ENCODE data around the gene TMEM273.

TMEM273 gene

DNA sequence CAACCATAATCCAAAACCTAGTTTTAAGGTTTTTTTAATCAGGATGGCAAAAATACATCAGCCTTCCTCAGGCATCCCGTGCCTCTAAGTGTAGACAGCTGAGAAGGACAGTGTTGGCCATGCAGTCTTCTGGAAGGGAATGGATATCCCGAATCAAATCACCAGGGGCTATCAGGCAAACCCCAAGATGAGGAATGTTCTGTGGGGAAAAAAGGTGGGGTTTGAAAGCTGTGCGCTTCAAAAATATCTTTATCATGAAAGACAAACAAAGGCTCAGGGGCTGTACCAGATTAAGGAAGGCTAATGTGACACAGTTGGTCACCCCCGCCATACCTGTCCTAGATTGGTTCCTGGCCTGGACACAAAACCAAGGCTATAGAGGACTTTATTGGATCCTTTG, 5.4 kb downstream of the TMEM273 start:
- no peak overlapping the region for H3K27ac ChIP-seq
- TF ChIP-seq, protein P1, sequence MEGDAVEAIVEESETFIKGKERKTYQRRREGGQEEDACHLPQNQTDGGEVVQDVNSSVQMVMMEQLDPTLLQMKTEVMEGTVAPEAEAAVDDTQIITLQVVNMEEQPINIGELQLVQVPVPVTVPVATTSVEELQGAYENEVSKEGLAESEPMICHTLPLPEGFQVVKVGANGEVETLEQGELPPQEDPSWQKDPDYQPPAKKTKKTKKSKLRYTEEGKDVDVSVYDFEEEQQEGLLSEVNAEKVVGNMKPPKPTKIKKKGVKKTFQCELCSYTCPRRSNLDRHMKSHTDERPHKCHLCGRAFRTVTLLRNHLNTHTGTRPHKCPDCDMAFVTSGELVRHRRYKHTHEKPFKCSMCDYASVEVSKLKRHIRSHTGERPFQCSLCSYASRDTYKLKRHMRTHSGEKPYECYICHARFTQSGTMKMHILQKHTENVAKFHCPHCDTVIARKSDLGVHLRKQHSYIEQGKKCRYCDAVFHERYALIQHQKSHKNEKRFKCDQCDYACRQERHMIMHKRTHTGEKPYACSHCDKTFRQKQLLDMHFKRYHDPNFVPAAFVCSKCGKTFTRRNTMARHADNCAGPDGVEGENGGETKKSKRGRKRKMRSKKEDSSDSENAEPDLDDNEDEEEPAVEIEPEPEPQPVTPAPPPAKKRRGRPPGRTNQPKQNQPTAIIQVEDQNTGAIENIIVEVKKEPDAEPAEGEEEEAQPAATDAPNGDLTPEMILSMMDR (IDR thresholded peaks at IDR 0.05) = no peak
- no peak for TF ChIP-seq ZFX (IDR thresholded peaks at IDR 0.05; ENCODE audit: borderline replicate concordance)

DNA sequence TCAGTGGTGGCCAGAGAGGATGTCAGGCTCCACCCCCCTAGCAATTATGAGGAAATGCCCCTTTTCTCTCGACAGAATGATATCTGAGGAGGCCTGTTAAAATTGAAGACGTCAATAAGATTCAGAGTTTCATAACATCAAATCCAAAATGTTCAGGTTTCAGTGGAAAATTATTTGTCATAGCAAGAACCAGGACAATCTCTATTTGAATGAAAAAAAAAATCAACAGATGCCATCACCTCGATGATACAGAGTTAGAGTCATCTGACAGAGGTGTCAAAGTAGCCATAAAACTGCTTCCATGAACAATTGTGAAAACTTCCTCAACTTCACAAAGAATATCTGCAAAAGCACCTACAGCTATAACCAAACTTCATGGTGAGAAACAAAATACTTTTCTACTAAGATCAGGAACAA, 7.7 kb downstream of the TMEM273 start:
- no peak overlapping the region for H3K27ac ChIP-seq
- TF ChIP-seq, protein P1 (IDR thresholded peaks at IDR 0.05) = no peak
- TF ChIP-seq ZFX (IDR thresholded peaks at IDR 0.05; ENCODE audit: borderline replicate concordance) = no peak

DNA sequence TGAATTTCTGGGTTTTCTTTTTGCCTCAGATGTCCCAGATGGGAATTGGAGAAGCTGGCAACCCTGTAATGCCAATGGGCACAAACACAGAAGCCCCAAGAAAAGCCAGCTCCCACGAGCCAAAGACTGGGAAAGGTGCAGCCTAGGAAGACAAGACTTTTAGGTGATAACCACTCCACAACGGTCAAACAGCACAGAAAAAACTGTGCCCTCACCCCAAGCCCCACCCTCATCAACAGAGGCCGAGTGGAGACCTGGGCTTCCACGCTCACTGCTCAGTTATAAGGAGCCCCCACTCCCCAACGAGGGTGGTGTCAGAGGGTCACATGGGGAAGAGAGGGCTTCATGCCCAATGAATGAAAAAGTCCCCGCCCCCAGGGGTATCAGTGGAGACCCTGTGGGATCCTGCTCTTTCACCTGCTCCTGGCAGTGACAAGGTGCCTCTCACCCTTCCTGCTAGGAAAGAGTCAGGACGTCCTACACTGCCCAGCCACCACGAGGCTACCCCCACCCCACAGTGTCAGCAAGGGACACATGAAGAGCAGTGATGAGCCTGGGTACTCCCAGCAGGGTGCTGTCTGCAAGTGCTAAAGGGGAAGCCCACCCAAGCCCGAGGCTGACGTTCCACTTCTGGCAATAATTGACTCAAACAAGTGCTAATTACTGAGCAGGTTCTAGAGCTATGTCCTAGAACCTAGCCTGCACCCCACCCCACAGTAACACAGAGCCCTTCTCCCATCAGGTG, 8.3 kb downstream of the TMEM273 start:
- no peak for TF ChIP-seq ZFX (IDR thresholded peaks at IDR 0.05; ENCODE audit: borderline replicate concordance)
- TF ChIP-seq, protein P1 (IDR thresholded peaks at IDR 0.05) = no peak
- H3K27ac ChIP-seq = no peak overlapping the region

DNA sequence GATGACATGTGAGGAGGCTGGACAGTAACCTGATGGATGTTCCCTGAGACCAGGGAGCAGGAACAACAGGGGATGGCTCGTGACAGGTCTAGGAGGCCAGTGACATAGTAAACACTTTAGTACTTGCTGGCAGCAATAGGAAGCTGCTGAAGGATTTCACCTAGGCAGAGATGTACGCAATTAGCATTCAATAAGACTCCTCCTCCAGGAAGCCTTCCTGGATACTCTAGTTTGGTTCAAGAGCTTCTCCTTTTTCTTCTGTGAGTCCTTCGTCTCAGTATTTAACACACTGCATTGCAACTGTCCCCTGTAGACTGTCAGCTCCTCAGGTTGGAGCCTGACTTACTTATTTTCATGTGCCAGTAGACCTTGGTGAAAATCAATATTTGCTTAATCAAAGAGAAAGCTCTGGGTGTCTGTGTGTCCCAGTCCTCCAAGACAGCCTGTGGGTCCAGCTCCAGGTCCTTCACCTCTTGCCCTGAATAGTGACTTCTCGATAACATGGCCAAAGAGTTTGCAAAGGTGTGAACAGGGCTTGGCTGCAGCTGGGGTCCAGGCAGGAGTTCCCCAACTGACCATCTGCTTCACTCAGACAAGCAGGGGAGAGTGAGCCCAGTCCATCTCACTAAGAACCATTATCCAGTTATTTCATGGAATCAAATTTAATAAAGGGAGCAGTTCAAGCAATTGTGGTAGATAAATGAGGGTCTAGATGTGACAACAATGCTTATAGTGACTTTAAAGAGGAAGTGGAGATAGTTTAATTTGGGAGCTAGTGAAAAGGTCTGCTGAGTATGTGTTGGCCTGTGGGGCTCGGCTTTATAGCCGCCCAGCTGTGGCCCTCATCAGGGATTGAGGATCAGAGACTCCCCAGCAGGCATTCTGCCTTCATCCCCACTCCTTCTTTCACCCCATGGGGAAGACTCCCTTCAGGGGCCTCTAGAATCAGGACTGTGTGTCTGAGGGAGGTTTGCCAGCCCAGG, 9.4 kb downstream of the TMEM273 start:
- H3K27ac ChIP-seq = no peak overlapping the region
- TF ChIP-seq, protein P1 (IDR thresholded peaks at IDR 0.05) = no peak
- no peak for TF ChIP-seq ZFX (IDR thresholded peaks at IDR 0.05; ENCODE audit: borderline replicate concordance)

DNA sequence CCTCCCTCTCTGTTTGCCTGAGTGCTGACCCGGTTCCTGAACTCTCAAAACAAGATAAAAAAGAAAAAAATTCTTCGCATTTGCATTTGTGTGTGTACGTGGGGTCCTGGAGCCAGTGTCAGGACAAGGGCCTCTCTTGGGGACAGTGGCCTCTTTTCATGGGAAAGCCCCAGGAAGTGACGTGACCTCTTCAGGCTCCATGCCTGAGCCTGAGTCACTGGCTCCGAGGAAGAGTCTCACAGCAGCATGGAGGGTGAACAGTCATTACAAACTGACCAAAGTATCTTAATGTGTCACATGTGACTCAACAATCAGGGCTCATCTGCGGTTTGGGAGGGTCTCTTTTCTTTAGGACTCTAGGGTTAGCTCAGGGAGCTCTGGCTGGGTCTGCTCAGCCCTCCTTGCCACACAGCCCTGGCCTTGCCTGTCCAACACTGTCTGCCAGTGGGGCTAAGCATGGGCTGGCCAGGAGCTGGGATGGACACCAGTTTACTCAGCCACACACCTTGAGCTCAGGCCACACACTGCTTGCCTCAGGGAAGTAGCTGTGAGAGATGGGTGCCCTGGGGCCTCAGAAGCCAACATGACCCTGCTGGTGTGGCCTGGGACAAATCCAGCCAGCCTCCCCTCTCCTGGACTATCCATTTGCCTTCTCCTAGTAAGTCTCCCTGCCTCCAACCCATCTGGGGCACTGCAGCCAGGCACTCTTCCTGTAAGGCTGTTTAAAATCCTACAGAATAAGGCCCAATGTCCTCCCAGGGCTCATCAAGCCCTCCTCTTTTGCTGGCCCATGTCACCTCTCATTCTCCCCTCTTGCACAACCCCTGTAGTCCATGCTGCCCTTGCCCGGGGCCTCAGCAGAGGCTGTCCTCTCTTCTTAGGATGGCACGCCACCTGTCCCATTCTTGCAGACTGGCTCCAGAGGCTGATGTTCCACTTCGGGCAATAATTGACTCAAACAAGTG, 10.5 kb downstream of the TMEM273 start:
- H3K27ac ChIP-seq = no peak overlapping the region
- no peak for TF ChIP-seq ZFX (IDR thresholded peaks at IDR 0.05; ENCODE audit: borderline replicate concordance)
- TF ChIP-seq, protein P1 (IDR thresholded peaks at IDR 0.05) = no peak

DNA sequence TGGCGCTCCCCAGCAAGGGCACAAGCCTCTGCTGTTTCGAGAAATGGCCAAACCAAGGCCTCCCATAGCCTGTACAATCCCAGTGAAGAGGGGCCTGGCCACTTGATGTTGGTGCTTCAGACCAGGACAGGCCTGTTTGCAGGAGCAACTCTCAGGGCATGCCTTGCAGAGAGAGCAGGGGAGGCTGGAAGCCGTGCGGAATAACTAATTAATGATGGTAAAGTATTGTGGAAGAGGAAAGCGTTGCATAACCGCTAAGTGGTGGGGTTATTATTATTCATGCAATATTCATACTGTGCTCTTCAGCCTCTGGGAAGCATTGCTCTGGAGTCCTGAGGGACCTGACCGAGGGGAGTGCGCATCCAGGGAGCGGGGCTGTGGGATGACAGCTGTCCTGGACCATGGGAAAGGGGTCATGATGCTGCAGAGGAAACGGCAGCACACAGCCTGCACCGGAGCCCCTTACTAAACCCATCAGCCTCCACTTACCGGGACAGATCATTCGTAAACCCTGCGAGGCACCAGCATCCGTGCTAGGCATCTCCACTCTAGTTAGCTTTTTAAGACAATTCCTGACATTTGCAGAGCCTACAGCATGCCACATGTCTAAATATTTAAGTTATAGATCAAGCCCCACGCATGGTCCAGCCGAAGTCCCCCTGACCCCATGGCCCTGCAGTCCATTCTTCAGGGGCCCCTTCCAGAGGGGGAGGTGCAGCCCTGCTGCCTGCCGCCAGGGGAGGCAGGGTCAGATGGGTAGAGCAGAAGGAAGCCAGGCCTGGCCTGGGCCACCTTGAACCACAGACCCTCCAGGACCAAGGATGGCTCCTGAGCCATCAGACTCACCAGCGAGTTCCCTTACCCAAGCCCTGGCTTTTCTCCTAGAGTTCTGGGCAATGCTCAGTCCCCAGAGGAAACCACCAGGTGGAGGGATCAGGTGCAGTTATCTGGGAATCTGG, 11.6 kb downstream of the TMEM273 start:
- H3K27ac ChIP-seq = no peak overlapping the region
- no peak for TF ChIP-seq ZFX (IDR thresholded peaks at IDR 0.05; ENCODE audit: borderline replicate concordance)
- TF ChIP-seq, protein P1 (IDR thresholded peaks at IDR 0.05) = no peak

Data from 22Rv1 (cell line).